Astrocyte (in vitro differentiated cells and primary cell): ENCODE data around the gene C16orf54. TPM values are rescaled to one million over a fixed set of nuclear protein-coding genes. Genes with fewer than 3 reads are reported as not detected.
A peak's percentile ranks its signal among the peaks of the same experiment; 100 is the strongest.

Experiments
- DNase-seq: peaks from one replicate; pipeline ENCODE4 v3.0.0-alpha.2; 2010; ENCODE audit warnings: low read depth
- FAIRE-seq: peaks from 2 replicates; lab custom pipeline; 2011; peaks lifted over from hg19 to GRCh38; lab: Jason Lieb, UNC
- H2AFZ ChIP-seq: 2 replicates; pipeline ENCODE4 v1.6.0; 2012; ENCODE audit warnings: low read depth, low read length, inconsistent platforms
- H3K27ac ChIP-seq: 2 replicates; pipeline ENCODE4 v1.5.1; 2011; ENCODE audit warnings: low read depth, low read length, inconsistent platforms
- H3K27me3 ChIP-seq: 2 replicates; pipeline ENCODE4 v1.6.0; 2011; ENCODE audit warnings: low read length, inconsistent platforms; ENCODE audit not compliant: insufficient read depth
- H3K36me3 ChIP-seq: 2 replicates; pipeline ENCODE4 v1.5.1; 2011; ENCODE audit warnings: low read length, inconsistent platforms; ENCODE audit not compliant: insufficient read depth
- H3K4me1 ChIP-seq: 2 replicates; pipeline ENCODE4 v1.5.1; 2011; ENCODE audit warnings: low read length, inconsistent platforms; ENCODE audit not compliant: insufficient read depth
- H3K4me2 ChIP-seq: 2 replicates; pipeline ENCODE4 v1.6.0; 2012; ENCODE audit warnings: low read length, inconsistent platforms
- H3K4me3 ChIP-seq: 2 replicates; pipeline ENCODE4 v1.5.1; 2011; ENCODE audit warnings: low read depth, mild to moderate bottlenecking, low read length, inconsistent platforms; ENCODE audit not compliant: insufficient read depth
- H3K79me2 ChIP-seq: 2 replicates; pipeline ENCODE4 v1.6.0; 2012; ENCODE audit warnings: mild to moderate bottlenecking, low read length, inconsistent platforms; ENCODE audit not compliant: insufficient read depth
- H3K9ac ChIP-seq: 2 replicates; pipeline ENCODE4 v1.6.0; 2012; ENCODE audit warnings: mild to moderate bottlenecking, low read length, inconsistent platforms
- H3K9me3 ChIP-seq: 2 replicates; pipeline ENCODE4 v1.5.1; 2012; ENCODE audit warnings: low read depth, mild to moderate bottlenecking, low read length, inconsistent platforms; ENCODE audit not compliant: insufficient read depth
- H4K20me1 ChIP-seq: 2 replicates; pipeline ENCODE4 v1.6.0; 2012; ENCODE audit warnings: low read length, inconsistent platforms; ENCODE audit not compliant: insufficient read depth
- H3K27ac Mint-ChIP-seq: one replicate; pipeline ENCODE4 v1.8.0; 2021; ENCODE audit warnings: mild to moderate bottlenecking, mixed read lengths; ENCODE audit not compliant: unreplicated experiment
- H3K27me3 Mint-ChIP-seq: one replicate; pipeline ENCODE4 v1.8.0; 2021; ENCODE audit warnings: low read depth, mixed read lengths; ENCODE audit not compliant: unreplicated experiment
- H3K36me3 Mint-ChIP-seq: one replicate; pipeline ENCODE4 v1.8.0; 2021; ENCODE audit warnings: low read depth, mixed read lengths; ENCODE audit not compliant: unreplicated experiment
- H3K4me1 Mint-ChIP-seq: one replicate; pipeline ENCODE4 v1.8.0; 2021; ENCODE audit warnings: low read depth, mixed read lengths; ENCODE audit not compliant: unreplicated experiment
- H3K4me3 Mint-ChIP-seq: one replicate; pipeline ENCODE4 v1.8.0; 2021; ENCODE audit warnings: mild to moderate bottlenecking, moderate library complexity, mixed read lengths; ENCODE audit not compliant: unreplicated experiment
- H3K9me3 Mint-ChIP-seq: one replicate; pipeline ENCODE4 v1.8.0; 2021; ENCODE audit warnings: mild to moderate bottlenecking, mixed read lengths; ENCODE audit not compliant: unreplicated experiment
- EZH2 ChIP-seq: IDR thresholded peaks from 2 replicates; pipeline ENCODE4 v1.6.1; 2012; ENCODE audit warnings: mild to moderate bottlenecking, low read length, inconsistent platforms; ENCODE audit not compliant: insufficient read depth
- total RNA-seq: library from RNA; stranded (reverse); gene quantifications from 2 replicates; pipeline ENCODE4 v1.2.1, GENCODE V29; 2021
- TF ChIP-seq, protein P1 (sequence below): IDR thresholded peaks from 2 replicates; pipeline ENCODE4 v1.5.1; 2011; ENCODE audit warnings: low read depth, mild to moderate bottlenecking, inconsistent platforms, low read length, moderate library complexity; ENCODE audit not compliant: insufficient read depth

The C16orf54 gene
- total RNA-seq, 1 donor from 2014 or later, result not detected

DNA sequence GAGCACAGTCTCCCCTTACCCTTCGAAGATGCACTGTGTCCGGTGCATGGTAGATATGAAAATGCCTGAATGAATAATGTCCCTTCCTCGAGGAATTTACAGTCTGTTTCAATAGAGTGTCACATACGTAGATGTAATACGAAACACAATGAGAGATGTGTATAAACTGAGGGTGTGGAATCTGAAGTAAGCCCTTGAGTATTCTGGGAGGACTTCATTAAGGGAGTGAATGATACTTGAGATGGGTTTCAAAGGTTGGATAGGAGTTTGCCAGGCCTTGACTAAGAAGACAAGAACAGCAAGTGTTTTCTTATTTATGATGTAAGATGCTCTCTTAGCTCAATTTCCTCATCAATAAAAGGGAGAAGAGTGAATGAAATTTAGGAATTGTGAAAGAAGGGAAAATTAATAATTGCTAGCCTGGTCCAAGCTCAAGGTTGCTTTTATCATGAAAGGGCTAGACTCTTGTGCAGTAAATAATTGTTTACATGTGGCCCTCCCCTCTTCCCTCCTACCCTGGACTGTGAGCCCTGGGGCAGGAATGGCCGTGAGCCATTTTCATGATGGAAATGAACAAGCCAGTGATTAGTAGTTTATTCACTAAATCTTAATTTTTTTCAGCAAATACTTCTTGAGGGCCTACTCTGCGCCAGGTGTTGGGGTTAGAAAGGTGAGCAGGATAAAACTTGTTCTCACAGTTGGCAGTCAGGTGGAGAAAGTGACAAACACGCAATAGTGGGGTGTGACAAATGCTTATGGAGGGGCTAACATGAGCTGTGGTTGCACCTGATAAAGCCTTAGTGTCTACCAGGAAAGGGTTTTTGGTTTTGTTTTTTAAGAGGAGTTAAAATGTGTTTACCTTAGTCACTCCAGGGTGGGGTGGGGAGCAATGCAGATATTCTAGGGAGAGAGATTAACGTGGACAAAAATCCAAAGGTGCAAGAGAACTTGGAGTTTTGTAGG, 46.3 kb upstream of the C16orf54 start:
- peak overlapping the region; percentile 91 for H3K4me3 ChIP-seq
- Mint-ChIP-seq H3K4me3 (peak overlapping the region; percentile 98), H3K4me1 (peaks cover 7% of the 10 kb centered on the region), H3K27me3 (no peaks in the 10 kb centered on the region), H3K27ac (no peak overlapping the region), H3K9me3 (no peaks in the 10 kb centered on the region), H3K36me3 (no peaks in the 10 kb centered on the region)
- peak overlapping the region; percentile 85 for H3K9ac ChIP-seq
- TF ChIP-seq EZH2, result no peak
- TF ChIP-seq, protein P1, sequence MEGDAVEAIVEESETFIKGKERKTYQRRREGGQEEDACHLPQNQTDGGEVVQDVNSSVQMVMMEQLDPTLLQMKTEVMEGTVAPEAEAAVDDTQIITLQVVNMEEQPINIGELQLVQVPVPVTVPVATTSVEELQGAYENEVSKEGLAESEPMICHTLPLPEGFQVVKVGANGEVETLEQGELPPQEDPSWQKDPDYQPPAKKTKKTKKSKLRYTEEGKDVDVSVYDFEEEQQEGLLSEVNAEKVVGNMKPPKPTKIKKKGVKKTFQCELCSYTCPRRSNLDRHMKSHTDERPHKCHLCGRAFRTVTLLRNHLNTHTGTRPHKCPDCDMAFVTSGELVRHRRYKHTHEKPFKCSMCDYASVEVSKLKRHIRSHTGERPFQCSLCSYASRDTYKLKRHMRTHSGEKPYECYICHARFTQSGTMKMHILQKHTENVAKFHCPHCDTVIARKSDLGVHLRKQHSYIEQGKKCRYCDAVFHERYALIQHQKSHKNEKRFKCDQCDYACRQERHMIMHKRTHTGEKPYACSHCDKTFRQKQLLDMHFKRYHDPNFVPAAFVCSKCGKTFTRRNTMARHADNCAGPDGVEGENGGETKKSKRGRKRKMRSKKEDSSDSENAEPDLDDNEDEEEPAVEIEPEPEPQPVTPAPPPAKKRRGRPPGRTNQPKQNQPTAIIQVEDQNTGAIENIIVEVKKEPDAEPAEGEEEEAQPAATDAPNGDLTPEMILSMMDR, result no peak
- H3K36me3 ChIP-seq, result peaks cover 6% of the 10 kb centered on the region
- peak overlapping the region; percentile 90 for H3K4me2 ChIP-seq
- FAIRE-seq (no peak), DNase-seq (no peak)
- H3K4me1 ChIP-seq, result peaks cover 11% of the 10 kb centered on the region
- H3K27ac ChIP-seq, result no peak overlapping the region
- peaks cover 65% of the 10 kb centered on the region for H3K79me2 ChIP-seq
- H2AFZ ChIP-seq, result peak overlapping the region; percentile 89
- H4K20me1 ChIP-seq, result peaks cover 5% of the 10 kb centered on the region
- no peaks in the 10 kb centered on the region for H3K9me3 ChIP-seq
- H3K27me3 ChIP-seq, result no peaks in the 10 kb centered on the region

GRCh38 chr16:29790949-29791844, 45.4 kb upstream of the C16orf54 start:
- peak overlapping the region; percentile 91 for H3K4me3 ChIP-seq
- peak overlapping the region; percentile 90 for H3K4me2 ChIP-seq
- H4K20me1 ChIP-seq, result peaks cover 5% of the 10 kb centered on the region
- peaks cover 7% of the 10 kb centered on the region for H3K4me1 Mint-ChIP-seq
- H3K27ac ChIP-seq, result peak overlapping the region; percentile 59
- H3K9ac ChIP-seq, result peak overlapping the region; percentile 85
- H3K9me3 ChIP-seq, result no peaks in the 10 kb centered on the region
- H3K9me3 Mint-ChIP-seq, result no peaks in the 10 kb centered on the region
- H3K36me3 ChIP-seq, result no peaks in the 10 kb centered on the region
- peaks cover 11% of the 10 kb centered on the region for H3K4me1 ChIP-seq
- H3K4me3 Mint-ChIP-seq, result peak overlapping the region; percentile 98
- no peaks in the 10 kb centered on the region for H3K27me3 ChIP-seq
- H3K36me3 Mint-ChIP-seq, result no peaks in the 10 kb centered on the region
- no peaks in the 10 kb centered on the region for H3K27me3 Mint-ChIP-seq
- DNase-seq, result no peak
- FAIRE-seq, result no peak
- TF ChIP-seq, protein P1, result no peak
- peak overlapping the region; percentile 89 for H2AFZ ChIP-seq
- peak overlapping the region; percentile 84 for H3K27ac Mint-ChIP-seq
- peaks cover 55% of the 10 kb centered on the region for H3K79me2 ChIP-seq
